Neural progenitor cell (in vitro differentiated cells): ENCODE results near the gene RABGGTA.

ENCODE experiments used
- EZH2 ChIP-seq: fragments of 200-600 bp; sonication (generic); IDR thresholded peaks from 2 replicates; pipeline ENCODE4 v1.6.1; 2017; ENCODE audit warnings: antibody characterized with exemption, mild to moderate bottlenecking, moderate library complexity
- EZH2phosphoT487 ChIP-seq: fragments of 200-600 bp; sonication (generic); IDR thresholded peaks from 2 replicates; pipeline ENCODE4 v1.6.1; 2017; ENCODE audit warnings: antibody characterized with exemption
- TF ChIP-seq, protein P1 (sequence below): fragments of 200-600 bp; sonication (generic); IDR thresholded peaks from 2 replicates; pipeline ENCODE4 v1.5.1; 2017; ENCODE audit warnings: antibody characterized with exemption, mild to moderate bottlenecking

DNA sequence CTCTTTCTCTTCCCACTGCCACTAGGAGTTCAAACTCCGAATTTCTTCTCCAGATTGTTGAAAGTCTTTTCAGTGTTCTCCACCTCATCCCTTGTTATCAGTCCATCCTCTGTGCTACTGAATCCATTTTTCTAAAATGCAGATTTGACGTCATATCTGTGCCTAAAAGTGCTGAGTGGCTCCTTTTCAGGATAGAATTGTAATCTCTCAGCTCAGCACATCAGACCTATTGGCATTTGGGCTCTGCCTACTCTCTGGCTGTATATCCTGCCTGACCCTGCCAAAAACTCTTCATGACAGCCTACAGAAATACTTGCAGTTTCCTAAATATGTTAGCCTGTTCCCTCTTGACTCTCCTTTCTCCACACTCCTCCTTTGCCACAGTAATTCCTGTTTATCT, 1.1 kb upstream of the RABGGTA start:
- TF ChIP-seq, protein P1, sequence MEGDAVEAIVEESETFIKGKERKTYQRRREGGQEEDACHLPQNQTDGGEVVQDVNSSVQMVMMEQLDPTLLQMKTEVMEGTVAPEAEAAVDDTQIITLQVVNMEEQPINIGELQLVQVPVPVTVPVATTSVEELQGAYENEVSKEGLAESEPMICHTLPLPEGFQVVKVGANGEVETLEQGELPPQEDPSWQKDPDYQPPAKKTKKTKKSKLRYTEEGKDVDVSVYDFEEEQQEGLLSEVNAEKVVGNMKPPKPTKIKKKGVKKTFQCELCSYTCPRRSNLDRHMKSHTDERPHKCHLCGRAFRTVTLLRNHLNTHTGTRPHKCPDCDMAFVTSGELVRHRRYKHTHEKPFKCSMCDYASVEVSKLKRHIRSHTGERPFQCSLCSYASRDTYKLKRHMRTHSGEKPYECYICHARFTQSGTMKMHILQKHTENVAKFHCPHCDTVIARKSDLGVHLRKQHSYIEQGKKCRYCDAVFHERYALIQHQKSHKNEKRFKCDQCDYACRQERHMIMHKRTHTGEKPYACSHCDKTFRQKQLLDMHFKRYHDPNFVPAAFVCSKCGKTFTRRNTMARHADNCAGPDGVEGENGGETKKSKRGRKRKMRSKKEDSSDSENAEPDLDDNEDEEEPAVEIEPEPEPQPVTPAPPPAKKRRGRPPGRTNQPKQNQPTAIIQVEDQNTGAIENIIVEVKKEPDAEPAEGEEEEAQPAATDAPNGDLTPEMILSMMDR, result no peak
- TF ChIP-seq EZH2phosphoT487 (no peak), EZH2 (no peak)
